ENCODE data around the gene BTLA. TPM values are rescaled to one million over a fixed set of nuclear protein-coding genes. Genes with fewer than 3 reads are reported as not detected.

The BTLA gene
- total RNA-seq, 1 donor from 2014 or later, result 3.9 TPM

GRCh38 chr3:112486811-112487505 lies 12.3 kb downstream of the BTLA start:
- no peak for TF ChIP-seq CTCF (IDR thresholded peaks at IDR 0.05)
- no peak for TF ChIP-seq EZH2 (IDR thresholded peaks at IDR 0.05)
- no peak for TF ChIP-seq EZH2phosphoT487 (IDR thresholded peaks at IDR 0.05)
- Histone ChIP-seq H2AFZ (replicated peaks) (no peak overlapping the region), H3K4me3 (no peak overlapping the region), H3K79me2 (ENCODE audit: low read depth) (no peaks in the 10 kb centered on the region), H3K27ac (no peak overlapping the region), H4K20me1 (ENCODE audit: low read depth) (no peaks in the 10 kb centered on the region), H3K9me3 (ENCODE audit: low read depth) (no peaks in the 10 kb centered on the region), H3K36me3 (no peaks in the 10 kb centered on the region), H3K4me2 (no peak overlapping the region), H3K27me3 (no peaks in the 10 kb centered on the region), H3K9ac (no peak overlapping the region), H3F3A (ENCODE audit: low read depth) (no peaks in the 10 kb centered on the region), H3K4me1 (no peaks in the 10 kb centered on the region)
- H3K27ac Mint-ChIP-seq, result no peak overlapping the region
- H3K27me3 Mint-ChIP-seq (ENCODE audit: insufficient read depth, low read depth), result no peaks in the 10 kb centered on the region
- H3K4me1 Mint-ChIP-seq, result no peaks in the 10 kb centered on the region
- no peak for DNase-seq (ENCODE audit: low spot score)
- no peaks in the 10 kb centered on the region for H3K36me3 Mint-ChIP-seq
- H3K9me3 Mint-ChIP-seq, result no peaks in the 10 kb centered on the region
- H3K4me3 Mint-ChIP-seq, result no peak overlapping the region

GRCh38 chr3:112484352-112484751 lies 14.9 kb downstream of the BTLA start:
- H3K27ac Mint-ChIP-seq, result no peak overlapping the region
- Histone ChIP-seq H3K79me2 (ENCODE audit: low read depth) (no peaks in the 10 kb centered on the region), H3K27me3 (no peaks in the 10 kb centered on the region), H2AFZ (replicated peaks) (no peak overlapping the region), H3K9me3 (ENCODE audit: low read depth) (no peaks in the 10 kb centered on the region), H3K9ac (no peak overlapping the region), H3F3A (ENCODE audit: low read depth) (no peaks in the 10 kb centered on the region), H3K36me3 (no peaks in the 10 kb centered on the region), H3K4me1 (no peaks in the 10 kb centered on the region), H4K20me1 (ENCODE audit: low read depth) (no peaks in the 10 kb centered on the region), H3K27ac (no peak overlapping the region), H3K4me2 (no peak overlapping the region), H3K4me3 (no peak overlapping the region)
- TF ChIP-seq EZH2 (IDR thresholded peaks at IDR 0.05) (no peak), EZH2phosphoT487 (IDR thresholded peaks at IDR 0.05) (no peak), CTCF (IDR thresholded peaks at IDR 0.05) (no peak)
- no peaks in the 10 kb centered on the region for H3K27me3 Mint-ChIP-seq (ENCODE audit: insufficient read depth, low read depth)
- no peak overlapping the region for H3K4me3 Mint-ChIP-seq
- H3K9me3 Mint-ChIP-seq, result no peaks in the 10 kb centered on the region
- no peaks in the 10 kb centered on the region for H3K36me3 Mint-ChIP-seq
- no peaks in the 10 kb centered on the region for H3K4me1 Mint-ChIP-seq
- no peak for DNase-seq (ENCODE audit: low spot score)

- Histone ChIP-seq H3K9me3 (ENCODE audit: low read depth) (no peaks in the 10 kb centered on the region), H3K4me1 (no peaks in the 10 kb centered on the region), H3K4me2 (no peak overlapping the region), H3K9ac (no peak overlapping the region), H3K36me3 (no peaks in the 10 kb centered on the region), H3K4me3 (no peak overlapping the region), H3K27ac (no peak overlapping the region), H2AFZ (replicated peaks) (no peak overlapping the region), H3K79me2 (ENCODE audit: low read depth) (no peaks in the 10 kb centered on the region), H3K27me3 (no peaks in the 10 kb centered on the region), H3F3A (ENCODE audit: low read depth) (no peaks in the 10 kb centered on the region), H4K20me1 (ENCODE audit: low read depth) (no peaks in the 10 kb centered on the region)
- no peak for DNase-seq (ENCODE audit: low spot score)
- no peak overlapping the region for H3K27ac Mint-ChIP-seq
- no peaks in the 10 kb centered on the region for H3K36me3 Mint-ChIP-seq
- H3K9me3 Mint-ChIP-seq, result no peaks in the 10 kb centered on the region
- no peak overlapping the region for H3K4me3 Mint-ChIP-seq
- no peaks in the 10 kb centered on the region for H3K27me3 Mint-ChIP-seq (ENCODE audit: insufficient read depth, low read depth)
- TF ChIP-seq EZH2 (IDR thresholded peaks at IDR 0.05) (no peak), EZH2phosphoT487 (IDR thresholded peaks at IDR 0.05) (no peak), CTCF (IDR thresholded peaks at IDR 0.05) (no peak)
- H3K4me1 Mint-ChIP-seq, result no peaks in the 10 kb centered on the region
These were observed 16.6 kb downstream of the BTLA start for GRCh38 chr3:112482675-112483074.
